ENCODE data around the gene ARFGAP3.

GRCh38 chr22:42878561-42879305, 21.7 kb upstream of the ARFGAP3 start:
- TF ChIP-seq MAFK (IDR thresholded peaks at IDR 0.05; ENCODE audit: partially characterized antibody) (no peak), EHMT2 (IDR thresholded peaks at IDR 0.05; ENCODE audit: low read depth) (no peak), EP300 (IDR thresholded peaks at IDR 0.05) (no peak), JUNB (IDR thresholded peaks at IDR 0.05) (no peak), CTCF (IDR thresholded peaks at IDR 0.05) (no peak), RFX5 (IDR thresholded peaks at IDR 0.05) (no peak), E2F6 (IDR thresholded peaks at IDR 0.05; ENCODE audit: borderline replicate concordance, low read depth) (no peak), RARB (CRISPR knock-in tag; IDR thresholded peaks at IDR 0.05) (no peak), CHD2 (IDR thresholded peaks at IDR 0.05; ENCODE audit: low read length, partially characterized antibody) (no peak), SMC3 (IDR thresholded peaks at IDR 0.05) (no peak)
